ENCODE data around the gene LRRTM3. TPM values are rescaled to one million over a fixed set of nuclear protein-coding genes. Genes with fewer than 3 reads are reported as not detected.
A peak's percentile ranks its signal among the peaks of the same experiment; 100 is the strongest.

Gene LRRTM3
- not detected for total RNA-seq

GRCh38 chr10:66925896-66926715 lies at the start of gene LRRTM3:
LRRTM3 (plus strand) TSS chr10:66926036.
- Histone ChIP-seq H3K36me3 (no peaks in the 10 kb centered on the region), H3K27me3 (peaks cover 0 to 4% (median 0%) of the 10 kb centered on the region in 4 donors), H3K27ac (no peak within 1 kb of the TSS), H3K9me3 (no peaks in the 10 kb centered on the region), H3K4me3 (no peak within 1 kb of the TSS), H3K4me1 (peaks cover 0 to 8% (median 2%) of the 10 kb centered on the region in 4 donors)
- 5 to 11% methylated on average over 15 to 16 of the region's 16 CpGs for WGBS, 2 donors
- peak in 1 of 2 donors; percentile 31 for DNase-seq
- peak; percentile 49 to 91 for ATAC-seq (ENCODE audit: low FRiP score in 2 of 2)
- TF ChIP-seq POLR2AphosphoS5 (IDR thresholded peaks at IDR 0.05) (no peak), CTCF (IDR thresholded peaks at IDR 0.05) (peak in 5 of 6 experiments; percentile 35 to 59 (median 43))

- no peak overlapping the region for H3K4me3 ChIP-seq
- no peak overlapping the region for H3K27ac ChIP-seq
- no peaks in the 10 kb centered on the region for H3K4me1 ChIP-seq
- no peaks in the 10 kb centered on the region for H3K27me3 ChIP-seq
- H3K36me3 ChIP-seq = no peaks in the 10 kb centered on the region
- 65 to 68% methylated on average over 2 of the region's 2 CpGs for WGBS, 2 donors
- DNase-seq (no peak), ATAC-seq (ENCODE audit: low FRiP score in 2 of 2) (no peak)
- TF ChIP-seq POLR2AphosphoS5 (IDR thresholded peaks at IDR 0.05) = no peak
- no peak for TF ChIP-seq EP300 (IDR thresholded peaks at IDR 0.05)
- TF ChIP-seq CTCF (IDR thresholded peaks at IDR 0.05) = no peak
- no peak for TF ChIP-seq POLR2A (IDR thresholded peaks at IDR 0.05)
- no peaks in the 10 kb centered on the region for H3K9me3 ChIP-seq
Observed at GRCh38 chr10:66877361-66877760, 48.5 kb upstream of the LRRTM3 start.

- Histone ChIP-seq H3K36me3 (no peaks in the 10 kb centered on the region), H3K4me3 (no peak overlapping the region), H3K27me3 (no peaks in the 10 kb centered on the region), H3K27ac (no peak overlapping the region), H3K9me3 (no peaks in the 10 kb centered on the region), H3K4me1 (no peaks in the 10 kb centered on the region)
- DNase-seq = no peak
- TF ChIP-seq POLR2A (IDR thresholded peaks at IDR 0.05) = no peak
- TF ChIP-seq EP300 (IDR thresholded peaks at IDR 0.05) = no peak
- no peak for TF ChIP-seq CTCF (IDR thresholded peaks at IDR 0.05)
- no peak for TF ChIP-seq POLR2AphosphoS5 (IDR thresholded peaks at IDR 0.05)
- WGBS, 2 donors = 63 to 69% methylated on average over 1 of the region's 1 CpG
- no peak for ATAC-seq (ENCODE audit: low FRiP score in 2 of 2)
Observed at GRCh38 chr10:66880292-66880691, 45.5 kb upstream of the LRRTM3 start.

- no peak for ATAC-seq (ENCODE audit: low FRiP score in 2 of 2)
- 82 to 85% methylated on average over 2 of the region's 2 CpGs for WGBS, 2 donors
- TF ChIP-seq POLR2AphosphoS5 (IDR thresholded peaks at IDR 0.05) (no peak), EP300 (IDR thresholded peaks at IDR 0.05) (no peak), POLR2A (IDR thresholded peaks at IDR 0.05) (no peak), CTCF (IDR thresholded peaks at IDR 0.05) (no peak)
Observed at GRCh38 chr10:66880826-66881225, 45.0 kb upstream of the LRRTM3 start.

GRCh38 chr10:66881814-66882213 lies 44.0 kb upstream of the LRRTM3 start:
- H3K36me3 ChIP-seq = no peaks in the 10 kb centered on the region
- H3K27me3 ChIP-seq = no peaks in the 10 kb centered on the region
- no peak for TF ChIP-seq CTCF (IDR thresholded peaks at IDR 0.05)
- no peak for TF ChIP-seq POLR2A (IDR thresholded peaks at IDR 0.05)
- no peak for TF ChIP-seq POLR2AphosphoS5 (IDR thresholded peaks at IDR 0.05)
- TF ChIP-seq EP300 (IDR thresholded peaks at IDR 0.05) = no peak
- WGBS, 2 donors = 75 to 85% methylated on average over 3 of the region's 3 CpGs
- H3K4me1 ChIP-seq = no peaks in the 10 kb centered on the region
- DNase-seq (no peak), ATAC-seq (ENCODE audit: low FRiP score in 2 of 2) (no peak)
- H3K27ac ChIP-seq = no peak overlapping the region
- no peaks in the 10 kb centered on the region for H3K9me3 ChIP-seq
- H3K4me3 ChIP-seq = no peak overlapping the region

More at GRCh38 chr10:66880826-66881225, 45.0 kb upstream of the LRRTM3 start:
- Histone ChIP-seq H3K36me3 (no peaks in the 10 kb centered on the region), H3K27me3 (no peaks in the 10 kb centered on the region), H3K4me3 (no peak overlapping the region), H3K27ac (no peak overlapping the region), H3K9me3 (no peaks in the 10 kb centered on the region), H3K4me1 (no peaks in the 10 kb centered on the region)
- no peak for DNase-seq
